Measurements from ENCODE around the gene OR6B1. TPM values are rescaled to one million over a fixed set of nuclear protein-coding genes. Genes with fewer than 3 reads are reported as not detected.
"Not testable (repeated sequence)": the region's sequence is repeated elsewhere in the genome, so short reads cannot be mapped to it uniquely, and the experiment has no call there.

Gene OR6B1
- total RNA-seq, 1 experiment from 2014 or later = not detected

DNA sequence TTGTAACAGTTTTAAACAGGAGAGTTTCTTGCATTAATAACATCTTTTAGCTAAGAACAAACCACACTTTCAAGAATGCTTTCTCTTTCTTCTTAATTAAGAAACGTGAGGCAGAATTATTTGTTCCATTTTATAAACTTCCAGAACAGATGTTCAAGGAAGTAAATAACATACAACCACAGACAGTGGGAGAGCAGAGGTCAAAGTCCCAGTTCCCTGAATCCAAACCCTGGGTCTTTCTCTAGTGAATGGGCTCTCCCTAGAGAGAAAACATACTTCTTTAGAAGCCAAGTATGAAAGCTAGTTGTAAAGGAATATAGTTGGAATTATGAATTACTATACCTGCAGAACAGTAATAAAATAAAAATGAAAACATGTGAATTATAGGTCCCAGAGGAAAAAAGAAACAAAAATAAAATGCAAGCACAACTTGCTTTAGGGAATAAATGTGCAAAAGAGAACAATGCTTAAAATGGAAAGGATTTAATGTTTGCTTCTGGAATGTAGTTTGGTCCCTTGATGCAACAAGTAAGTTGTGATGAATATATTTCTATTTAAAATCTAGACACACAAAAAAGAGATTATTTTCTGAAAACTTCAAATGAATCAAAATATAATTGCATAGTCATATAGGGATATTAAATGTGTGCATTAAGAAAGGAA lies 6.0 kb downstream of the OR6B1 start:
- DNase-seq (ENCODE audit: low spot score) = no peak

DNA sequence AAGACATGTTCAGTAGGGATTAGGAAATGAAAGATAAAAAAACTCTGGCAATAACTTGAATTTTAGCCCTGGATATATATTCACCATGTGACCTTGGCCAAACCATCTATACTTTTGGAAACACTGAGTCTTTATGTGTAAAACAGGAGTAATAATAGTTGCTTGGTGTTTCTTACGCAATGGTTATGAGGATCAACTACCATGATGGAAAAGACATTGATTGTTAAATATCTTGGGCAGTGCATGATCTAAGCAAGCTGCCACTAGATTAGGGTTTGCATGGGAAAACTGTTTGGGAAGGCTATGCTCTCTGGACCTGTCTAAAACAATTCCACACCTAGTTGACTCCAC lies 6.5 kb downstream of the OR6B1 start:
- no peak for DNase-seq (ENCODE audit: low spot score)

DNA sequence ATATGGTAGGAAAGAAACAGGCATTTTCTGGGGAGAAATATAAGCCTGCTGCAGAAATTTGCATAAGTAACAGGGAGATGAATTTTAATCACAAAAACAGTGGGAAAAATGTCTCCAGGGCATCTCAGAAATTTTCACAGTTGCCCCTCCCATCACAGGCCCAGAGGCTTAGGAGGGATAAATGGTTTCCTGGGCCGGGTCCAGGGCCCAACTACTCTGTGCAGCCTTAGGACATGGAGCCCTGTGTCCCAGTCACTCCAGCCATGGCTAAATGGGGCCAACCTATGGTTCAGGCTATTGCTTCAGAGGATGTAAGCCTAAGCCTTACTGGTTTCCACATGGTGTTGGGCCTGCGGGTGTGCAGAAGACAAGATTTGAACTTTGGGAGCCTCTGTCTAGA lies 9.2 kb downstream of the OR6B1 start:
- no peak for DNase-seq (ENCODE audit: low spot score)

DNA sequence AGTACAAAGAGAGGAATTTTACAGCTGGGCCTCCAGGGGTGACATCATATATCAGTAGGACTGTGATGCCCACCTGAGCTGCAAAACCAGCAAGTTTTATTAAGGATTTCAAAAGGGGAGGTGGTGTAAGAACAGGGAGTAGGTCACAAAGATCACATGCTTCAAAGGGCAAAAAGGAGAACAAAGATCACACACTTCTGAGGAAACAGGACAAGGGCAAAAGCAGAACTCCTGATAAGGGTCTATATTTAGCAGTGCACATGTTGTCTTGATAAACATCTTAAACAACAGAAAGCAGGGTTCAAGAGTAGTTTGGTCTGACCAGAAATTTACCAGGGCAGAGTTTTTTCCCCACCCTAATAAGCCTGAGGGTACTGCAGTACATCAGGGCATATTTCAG lies 9.9 kb downstream of the OR6B1 start:
- not testable (repeated sequence) for DNase-seq (ENCODE audit: low spot score)

DNA sequence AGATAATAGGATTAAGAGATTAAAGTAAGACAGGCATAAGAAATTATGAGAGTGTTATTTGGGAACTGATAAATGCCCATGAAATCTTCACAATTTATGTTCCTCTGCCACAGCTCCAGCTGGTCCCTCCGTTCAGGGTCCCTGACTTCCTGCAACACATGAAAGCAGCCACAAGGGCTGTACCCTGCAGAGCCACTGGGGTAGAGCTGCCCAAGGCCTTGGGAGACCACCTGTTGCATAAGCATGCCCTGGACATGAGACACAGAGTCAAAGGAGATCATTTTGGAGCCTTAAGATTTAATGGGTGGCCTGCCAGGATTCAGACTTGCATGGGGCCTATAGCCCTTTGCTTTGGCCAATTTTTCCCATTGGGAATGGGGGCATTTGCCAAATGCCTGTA lies 10.7 kb downstream of the OR6B1 start:
- DNase-seq (ENCODE audit: low spot score) = not testable (repeated sequence)

DNA sequence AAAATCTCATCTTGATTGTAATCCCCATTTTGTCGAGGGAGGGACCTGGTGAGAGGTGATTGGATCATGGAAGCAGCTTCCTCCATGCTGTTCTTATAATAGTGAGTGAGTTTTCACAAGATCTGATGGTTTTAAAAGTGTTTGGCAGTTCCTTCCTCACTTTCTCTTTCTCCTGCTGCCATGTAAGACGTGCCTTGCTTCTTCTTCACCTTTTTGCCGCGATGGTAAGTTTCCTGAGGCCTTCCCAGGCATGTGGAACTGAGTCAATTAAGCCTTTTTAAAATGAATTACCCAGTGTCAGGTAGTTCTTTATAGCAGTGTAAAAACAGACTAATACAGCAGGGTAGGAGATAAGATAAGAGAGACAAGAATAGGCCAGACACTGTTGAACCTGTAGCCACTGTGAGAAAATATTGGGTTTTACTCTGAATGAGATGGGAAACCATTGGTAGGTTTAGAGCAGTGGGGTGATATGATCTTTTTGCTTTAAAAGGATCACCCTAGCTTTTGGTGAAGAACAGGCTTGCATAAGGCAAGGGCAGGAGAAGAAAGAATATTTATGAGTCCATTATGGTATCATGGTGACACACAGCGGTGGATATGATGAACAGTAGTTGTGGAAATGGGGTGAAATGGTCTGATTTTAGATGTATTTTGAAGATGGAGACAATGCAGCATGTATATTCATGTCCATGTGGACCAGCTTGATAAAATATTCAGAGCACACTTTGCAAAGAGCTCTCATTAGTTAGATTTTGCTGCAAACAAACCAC lies 11.5 kb downstream of the OR6B1 start:
- DNase-seq (ENCODE audit: low spot score) = no peak

DNA sequence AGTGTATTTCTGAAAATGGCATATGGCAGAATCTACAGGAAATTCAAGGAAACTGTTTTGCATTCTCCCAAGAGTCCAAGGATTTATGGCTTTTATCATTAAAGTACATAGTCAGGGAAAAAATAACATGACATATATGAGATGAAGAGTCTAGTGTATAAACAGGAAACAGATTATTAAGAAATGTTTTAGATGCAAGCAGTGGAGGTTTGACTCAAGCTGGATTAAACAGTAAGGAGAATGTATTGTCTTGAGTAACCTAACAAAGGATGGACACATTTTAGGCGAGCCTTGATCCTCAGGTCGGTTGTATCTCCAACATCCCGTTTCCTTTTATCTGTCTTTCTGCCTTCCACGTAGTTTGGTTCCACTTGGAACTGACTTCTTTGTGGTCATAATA lies 17.9 kb downstream of the OR6B1 start:
- DNase-seq (ENCODE audit: low spot score) = no peak

DNA sequence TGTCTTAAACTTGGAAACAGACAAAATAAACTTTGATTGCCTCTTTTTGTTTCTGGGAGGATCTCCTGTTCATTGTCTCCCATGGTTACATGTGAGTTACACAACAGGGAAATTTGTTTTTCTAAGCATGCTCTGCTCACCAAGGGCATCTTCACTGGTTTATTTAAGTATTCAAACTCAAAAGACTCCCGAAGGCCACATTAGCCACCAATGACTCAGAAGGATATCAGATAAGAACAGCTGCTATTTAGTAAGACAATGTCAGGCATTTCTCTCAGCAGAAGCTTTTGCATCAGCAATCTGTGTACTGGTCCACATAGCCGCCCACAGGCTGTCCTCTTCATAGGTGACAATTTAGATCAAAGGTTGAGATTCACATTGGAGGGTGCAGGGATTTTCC lies 19.3 kb downstream of the OR6B1 start:
- DNase-seq (ENCODE audit: low spot score) = peak; percentile 69

DNA sequence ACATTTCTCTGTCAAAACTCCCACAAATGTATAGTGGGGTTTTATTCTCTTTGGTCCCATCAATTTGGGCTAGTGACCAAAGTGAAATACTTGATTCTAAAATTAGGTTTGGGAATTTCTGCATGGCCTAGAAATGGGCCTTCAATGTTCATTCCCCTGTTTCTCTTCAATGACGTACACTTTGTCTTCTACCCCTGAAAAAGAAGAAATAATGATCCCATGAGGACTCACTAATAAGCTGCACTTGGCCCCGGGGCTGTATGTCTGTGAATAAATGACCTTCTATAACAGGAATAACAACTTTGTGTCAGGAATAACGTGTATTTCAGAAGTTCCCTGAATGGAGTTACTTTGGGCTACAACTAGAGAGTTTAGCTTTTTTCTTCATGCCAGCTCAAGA lies 20.2 kb downstream of the OR6B1 start:
- DNase-seq (ENCODE audit: low spot score) = no peak

DNA sequence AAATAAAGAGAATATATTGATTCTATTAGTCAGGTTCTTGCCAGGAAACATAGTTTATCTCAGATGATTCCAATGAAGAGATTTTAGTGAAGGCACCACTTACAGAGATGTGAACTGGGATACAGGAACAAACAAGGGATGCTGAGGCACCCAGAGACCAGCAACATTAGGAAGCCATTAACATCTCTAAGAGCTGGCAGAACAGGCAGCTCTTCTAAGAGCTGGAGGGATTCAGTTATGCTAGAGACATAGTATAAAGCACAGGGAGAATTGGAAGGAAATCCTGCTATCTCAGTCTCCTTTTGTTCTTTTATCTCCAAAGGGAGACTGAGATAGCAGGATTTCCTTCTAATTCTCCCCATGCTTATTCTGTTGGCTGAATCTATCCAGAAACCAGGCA lies 22.0 kb downstream of the OR6B1 start:
- DNase-seq (ENCODE audit: low spot score) = no peak

DNA sequence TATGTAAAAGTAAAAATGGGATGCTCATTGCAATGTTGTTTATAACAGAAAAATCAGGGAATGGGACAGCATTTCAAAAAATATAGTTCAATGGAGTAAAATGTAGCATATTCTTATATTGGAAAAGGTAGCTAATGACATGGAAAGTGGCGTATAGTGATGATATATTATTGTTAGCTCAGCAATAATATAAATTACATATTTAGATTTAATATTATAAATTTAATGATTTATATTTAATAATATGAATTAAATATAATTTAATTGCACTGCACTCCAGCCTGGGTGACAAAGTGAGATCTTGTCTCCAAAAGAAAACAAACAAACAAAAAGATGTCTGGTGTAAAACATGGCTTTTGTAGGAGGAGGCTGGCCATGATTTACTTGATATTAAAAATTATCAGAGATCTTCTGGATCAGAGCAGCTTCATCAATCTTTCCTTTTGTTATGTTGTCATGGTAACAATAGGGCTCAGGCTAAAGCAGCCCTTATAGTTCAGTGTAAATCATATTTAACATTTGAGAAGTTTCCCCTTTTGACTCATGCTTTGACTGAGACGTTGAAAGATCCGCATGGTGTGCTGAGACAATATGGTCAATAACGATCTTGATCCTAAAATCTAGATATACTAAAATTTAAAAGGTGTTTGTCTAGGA lies 23.2 kb downstream of the OR6B1 start:
- DNase-seq (ENCODE audit: low spot score) = no peak

DNA sequence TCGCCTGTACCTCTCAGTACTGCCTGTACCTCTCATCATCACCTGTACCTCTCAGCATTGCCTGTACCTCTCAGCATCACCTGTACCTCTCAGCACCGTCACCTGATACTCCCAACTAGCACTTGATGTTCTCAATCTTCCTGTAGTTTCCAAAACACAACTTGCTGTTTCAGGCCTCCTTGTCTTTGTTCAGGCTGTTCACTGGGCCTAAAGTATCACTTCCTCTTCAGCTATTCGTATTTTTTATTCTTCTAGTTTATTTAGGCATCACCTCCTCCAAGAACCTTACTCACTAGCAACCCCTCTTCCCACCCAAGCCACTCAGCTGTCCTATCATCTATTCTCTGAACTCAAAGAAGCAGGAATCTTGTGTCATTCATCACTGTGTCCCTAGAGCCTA lies 24.1 kb downstream of the OR6B1 start:
- no peak for DNase-seq (ENCODE audit: low spot score)

DNA sequence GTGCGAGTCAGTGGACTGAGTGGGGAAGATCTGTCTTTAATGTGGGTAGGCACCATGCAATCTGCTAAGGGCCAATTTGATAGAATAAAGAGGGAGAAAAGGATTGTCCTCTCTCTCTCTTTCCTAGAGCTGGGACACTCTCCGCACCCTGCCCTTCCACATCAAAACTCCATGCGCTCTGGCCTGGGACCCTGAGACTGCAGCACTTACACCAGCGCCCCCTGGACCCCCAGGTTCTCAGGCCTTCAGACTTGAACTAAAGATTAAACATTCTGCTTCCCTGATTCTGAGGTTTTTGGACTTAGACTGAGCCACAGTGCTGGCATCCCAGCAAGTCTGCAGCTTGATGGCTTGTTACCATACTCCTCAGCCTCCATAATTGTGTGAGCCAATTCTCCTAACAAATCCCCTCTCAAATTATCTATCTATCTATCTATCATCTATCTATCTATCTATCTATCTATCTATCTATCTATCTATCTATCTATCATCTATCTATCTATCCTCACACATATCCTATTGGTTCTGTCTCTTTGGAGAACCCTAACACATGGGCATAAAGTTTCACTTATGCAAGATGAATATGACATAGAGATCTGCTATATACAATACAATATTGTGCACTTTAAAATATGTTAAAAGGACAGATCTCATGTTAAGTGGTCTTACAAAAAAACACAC lies 26.2 kb downstream of the OR6B1 start:
- DNase-seq (ENCODE audit: low spot score) = no peak

DNA sequence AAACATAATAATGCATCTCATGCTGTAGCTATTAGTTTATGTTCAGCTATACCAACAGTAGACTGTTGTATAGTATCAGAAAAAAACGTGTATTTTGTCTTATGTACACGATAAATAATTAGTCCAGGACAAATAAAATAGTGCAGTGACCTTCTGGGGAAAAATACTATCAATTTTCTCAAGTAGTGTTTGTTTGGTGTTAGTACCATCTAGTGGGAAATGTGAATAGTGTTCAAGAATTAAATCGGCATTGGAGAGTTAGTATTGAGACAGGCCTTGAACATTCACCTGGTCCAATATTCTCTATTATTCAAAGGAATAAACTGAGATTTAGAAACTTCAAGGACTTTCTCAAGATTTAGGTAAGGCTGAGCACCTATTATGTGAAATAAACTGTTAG lies 26.9 kb downstream of the OR6B1 start:
- peak; percentile 25 for DNase-seq (ENCODE audit: low spot score)

DNA sequence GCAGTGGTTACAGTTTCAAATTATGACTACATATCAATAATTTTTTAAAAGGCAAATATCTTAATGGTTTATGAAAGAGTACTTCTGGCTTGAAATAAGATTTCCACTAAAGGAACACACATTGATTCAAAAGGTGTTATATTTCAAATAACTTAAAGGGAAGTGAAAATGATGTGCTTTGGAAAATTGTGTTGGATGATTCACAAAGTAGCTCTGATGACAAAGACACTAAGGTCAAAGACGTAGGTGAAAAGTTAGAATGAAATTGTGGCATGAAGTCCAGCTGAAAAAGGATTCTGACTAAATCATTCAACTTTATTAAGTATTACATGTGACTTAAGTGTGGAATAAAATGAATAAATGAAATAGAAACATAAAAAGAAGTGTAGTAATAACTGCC lies 27.9 kb downstream of the OR6B1 start:
- no peak for DNase-seq (ENCODE audit: low spot score)

DNA sequence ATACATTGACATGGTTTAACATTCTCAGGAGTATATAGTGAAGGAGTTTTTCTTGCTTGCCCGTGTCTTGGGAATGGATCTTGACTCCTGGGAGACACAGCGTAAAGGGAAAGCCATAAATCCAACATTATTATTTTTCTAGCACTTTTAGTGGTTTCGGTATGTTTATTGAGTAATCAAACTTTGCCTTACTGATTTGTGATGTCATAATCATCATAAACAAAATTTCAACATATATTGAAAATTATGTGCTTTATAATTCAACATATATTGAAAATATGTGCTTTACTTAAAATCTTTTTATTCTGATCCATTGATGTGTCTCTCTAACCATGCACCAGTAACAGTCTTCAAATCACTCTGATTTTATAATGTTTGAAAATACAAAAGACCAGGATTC lies 28.4 kb downstream of the OR6B1 start:
- no peak for DNase-seq (ENCODE audit: low spot score)

DNA sequence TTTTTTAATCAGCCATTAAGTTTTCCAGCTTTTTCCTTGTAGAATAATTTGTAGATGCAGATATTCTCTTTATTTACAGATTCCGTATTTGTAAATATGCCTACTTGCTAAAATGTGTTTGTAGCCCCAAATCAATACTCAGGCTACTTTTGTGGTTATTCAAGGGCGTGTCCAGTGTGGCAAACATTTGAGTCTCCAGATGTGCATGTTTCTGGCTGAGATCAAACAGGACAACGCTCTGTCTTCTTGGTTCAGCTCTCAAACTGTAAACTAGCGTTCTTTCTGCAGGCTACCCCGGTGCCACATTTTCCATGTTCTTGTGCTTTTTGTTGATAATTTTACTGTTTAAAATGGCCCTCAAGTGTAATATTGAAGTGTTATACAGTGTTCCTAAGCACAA lies 32.4 kb downstream of the OR6B1 start:
- no peak for DNase-seq (ENCODE audit: low spot score)

DNA sequence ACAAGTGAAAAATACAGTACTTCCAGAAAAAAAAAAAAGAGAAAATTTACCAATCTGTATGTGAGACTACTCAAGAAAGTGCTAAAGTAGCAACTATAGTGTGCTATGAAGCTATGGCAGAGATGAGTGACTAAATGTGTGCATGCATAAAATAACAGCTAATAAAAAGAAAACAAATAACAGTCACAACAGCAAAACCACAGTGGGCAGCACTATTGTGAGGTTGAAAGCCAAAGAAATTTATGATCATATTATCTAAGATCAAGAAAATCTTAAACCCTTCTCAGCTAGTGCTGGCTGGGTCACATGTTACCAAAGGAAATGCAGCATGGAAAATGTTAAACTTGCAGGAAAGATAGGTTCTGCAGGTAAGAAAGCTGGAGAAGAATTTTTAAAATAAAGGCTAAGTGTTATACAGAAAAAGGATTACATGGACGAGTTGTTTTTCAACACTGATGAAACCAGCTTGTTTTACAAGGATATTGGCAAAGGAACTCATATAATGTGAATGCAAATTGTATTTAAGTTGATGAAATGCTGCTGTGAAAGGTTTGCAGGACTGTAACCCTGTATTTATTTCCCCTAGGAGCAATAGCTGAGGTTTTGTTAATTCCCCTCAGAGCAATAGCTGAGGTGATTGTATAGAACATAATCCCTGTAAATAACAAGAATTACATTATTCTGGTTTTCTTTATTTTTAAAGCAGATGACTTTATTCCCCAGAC lies 33.0 kb downstream of the OR6B1 start:
- DNase-seq (ENCODE audit: low spot score) = no peak

DNA sequence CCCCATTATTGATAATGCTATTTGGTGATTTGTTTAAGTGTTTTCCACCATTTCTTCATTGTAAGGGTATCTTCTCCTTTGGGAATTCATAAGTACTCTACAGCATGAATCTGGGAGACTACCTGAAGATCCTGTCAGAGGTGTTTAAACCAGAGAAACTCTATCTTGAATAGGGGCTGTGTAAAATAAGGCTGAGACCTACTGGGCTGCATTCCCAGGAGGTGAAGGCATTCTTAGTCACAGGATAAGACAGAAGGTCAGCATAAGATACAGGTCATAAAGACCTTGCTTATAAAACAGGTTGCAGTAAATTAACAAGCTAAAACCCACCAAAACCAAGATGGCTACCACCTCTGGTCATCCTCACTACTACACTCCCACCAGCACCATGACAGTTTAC lies 35.3 kb downstream of the OR6B1 start:
- DNase-seq (ENCODE audit: low spot score) = no peak

DNA sequence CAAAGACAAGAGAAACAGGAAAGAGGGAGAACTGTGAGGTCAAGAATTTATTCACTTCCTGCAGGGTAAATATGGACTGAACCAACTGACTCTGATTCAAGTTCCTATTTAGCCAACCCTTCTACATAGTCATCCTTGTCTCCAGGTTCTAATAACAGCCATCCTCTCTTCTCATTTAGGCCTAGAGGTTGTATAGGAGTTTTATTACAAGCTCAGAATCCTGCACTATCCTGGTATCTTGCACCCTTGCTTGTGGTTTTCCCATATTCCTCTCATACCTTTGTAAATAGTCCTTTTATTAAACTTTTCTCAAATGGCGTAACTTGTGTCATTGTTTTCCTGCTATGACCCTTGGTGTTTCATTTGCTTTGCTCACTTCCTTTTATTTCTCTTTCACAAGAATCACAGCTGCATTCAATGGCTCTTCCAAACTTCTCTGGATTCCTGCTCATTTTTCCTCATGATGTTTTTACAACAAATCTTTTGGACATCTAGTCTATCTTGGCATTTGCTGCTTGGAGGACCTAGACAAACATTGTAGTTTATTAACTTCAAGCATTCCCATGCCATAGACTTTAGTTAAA lies 36.3 kb downstream of the OR6B1 start:
- no peak for DNase-seq (ENCODE audit: low spot score)

DNA sequence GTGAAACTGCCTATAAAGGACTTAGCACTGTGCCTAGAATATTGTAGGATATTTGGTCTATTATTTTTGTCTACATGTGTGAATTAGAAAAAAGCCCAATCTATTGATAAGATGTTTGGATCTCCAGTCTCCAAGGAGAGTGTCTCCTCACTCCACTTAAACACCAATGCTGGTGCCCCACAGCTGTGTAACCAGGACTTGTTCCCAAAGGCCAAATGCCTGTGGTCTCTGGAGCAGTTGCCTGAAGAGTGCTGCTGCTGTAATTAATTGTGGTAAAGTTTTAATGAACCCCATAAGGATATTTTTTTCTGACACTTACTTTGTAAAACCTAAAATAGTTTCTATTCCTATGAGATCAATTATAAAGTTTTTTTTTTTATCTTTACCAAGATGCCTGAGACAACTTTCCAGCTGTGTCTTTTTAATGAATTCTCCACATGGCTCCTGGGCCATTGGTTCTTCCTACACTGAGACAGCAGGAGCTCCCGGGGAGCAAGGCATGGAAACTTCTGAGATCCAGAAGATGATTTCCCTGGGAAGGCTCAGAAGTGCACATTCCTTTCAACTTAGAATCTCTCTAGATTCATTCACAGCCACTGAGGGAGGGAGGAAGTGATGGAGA lies 37.4 kb downstream of the OR6B1 start:
- no peak for DNase-seq (ENCODE audit: low spot score)
